Measurements from ENCODE around the gene SHISAL1.

SHISAL1 gene

GRCh38 chr22:44342347-44342956 lies 29.7 kb upstream of the SHISAL1 start:
- DNase-seq (ENCODE audit: low read depth) = no peak

GRCh38 chr22:44341431-44342346 lies 28.9 kb upstream of the SHISAL1 start:
- DNase-seq (ENCODE audit: low read depth) = peak; percentile 37

GRCh38 chr22:44340271-44341239 lies 27.8 kb upstream of the SHISAL1 start:
- no peak for DNase-seq (ENCODE audit: low read depth)

GRCh38 chr22:44338906-44339305 lies 26.2 kb upstream of the SHISAL1 start:
- no peak for DNase-seq (ENCODE audit: low read depth)

GRCh38 chr22:44338177-44338810 lies 25.5 kb upstream of the SHISAL1 start:
- no peak for DNase-seq (ENCODE audit: low read depth)

GRCh38 chr22:44337678-44338004 lies 24.9 kb upstream of the SHISAL1 start:
- peak; percentile 68 for DNase-seq (ENCODE audit: low read depth)

GRCh38 chr22:44336962-44337677 lies 24.4 kb upstream of the SHISAL1 start:
- DNase-seq (ENCODE audit: low read depth) = no peak

GRCh38 chr22:44335903-44336803 lies 23.4 kb upstream of the SHISAL1 start:
- DNase-seq (ENCODE audit: low read depth) = no peak

- DNase-seq (ENCODE audit: low read depth) = no peak
Measured at GRCh38 chr22:44335066-44335839, 22.5 kb upstream of the SHISAL1 start.

GRCh38 chr22:44333847-44334635 lies 21.3 kb upstream of the SHISAL1 start:
- no peak for DNase-seq (ENCODE audit: low read depth)

- no peak for DNase-seq (ENCODE audit: low read depth)
Measured at GRCh38 chr22:44332946-44333345, 20.2 kb upstream of the SHISAL1 start.

GRCh38 chr22:44331881-44332714 lies 19.3 kb upstream of the SHISAL1 start:
- DNase-seq (ENCODE audit: low read depth) = peak; percentile 21

- DNase-seq (ENCODE audit: low read depth) = no peak
Measured at GRCh38 chr22:44330744-44331660, 18.3 kb upstream of the SHISAL1 start.

GRCh38 chr22:44330188-44330743 lies 17.5 kb upstream of the SHISAL1 start:
- no peak for DNase-seq (ENCODE audit: low read depth)

- no peak for DNase-seq (ENCODE audit: low read depth)
Measured at GRCh38 chr22:44329179-44329796, 16.5 kb upstream of the SHISAL1 start.

- no peak for DNase-seq (ENCODE audit: low read depth)
Measured at GRCh38 chr22:44328762-44329161, 16.0 kb upstream of the SHISAL1 start.

Data from amniotic epithelial cell (primary cell).